ENCODE measurements around the gene NOXA1. TPM values are rescaled to one million over a fixed set of nuclear protein-coding genes. Genes with fewer than 3 reads are reported as not detected.
"Not testable (repeated sequence)": the region's sequence is repeated elsewhere in the genome, so short reads cannot be mapped to it uniquely, and the experiment has no call there.

The NOXA1 gene
- total RNA-seq, 3 donors from 2014 or later = 2.9 to 13.8 (median 4.6) TPM

- Histone ChIP-seq H3K27me3 (no peaks in the 10 kb centered on the region), H3K4me1 (no peaks in the 10 kb centered on the region), H3K36me3 (no peaks in the 10 kb centered on the region), H3K9me3 (no peaks in the 10 kb centered on the region), H3K27ac (no peak overlapping the region), H3K4me3 (no peak overlapping the region)
- no peak for DNase-seq (ENCODE audit: low spot score in 2 of 2)
- intact Hi-C loops (cut with DNase I; ENCODE audit: low total_unique reads) = no loop called here
- no peak for TF ChIP-seq POLR2A (IDR thresholded peaks at IDR 0.05)
- TF ChIP-seq CTCF (IDR thresholded peaks at IDR 0.05) = no peak
- no peak for TF ChIP-seq POLR2AphosphoS5 (IDR thresholded peaks at IDR 0.05)
These were observed 42.0 kb downstream of the NOXA1 start for GRCh38 chr9:137465000-137465719.

- no peak for DNase-seq (ENCODE audit: low spot score in 2 of 2)
- H3K27ac ChIP-seq = no peak overlapping the region
- no peaks in the 10 kb centered on the region for H3K36me3 ChIP-seq
- H3K9me3 ChIP-seq = no peaks in the 10 kb centered on the region
- intact Hi-C loops (cut with DNase I; ENCODE audit: low total_unique reads) = no loop called here
- no peaks in the 10 kb centered on the region for H3K27me3 ChIP-seq
- no peaks in the 10 kb centered on the region for H3K4me1 ChIP-seq
- no peak overlapping the region for H3K4me3 ChIP-seq
- no peak for TF ChIP-seq POLR2A (IDR thresholded peaks at IDR 0.05)
- TF ChIP-seq POLR2AphosphoS5 (IDR thresholded peaks at IDR 0.05) = no peak
- TF ChIP-seq CTCF (IDR thresholded peaks at IDR 0.05) = no peak
These were observed 42.7 kb downstream of the NOXA1 start for GRCh38 chr9:137465720-137466388.

GRCh38 chr9:137466389-137467085, 43.3 kb downstream of the NOXA1 start:
- intact Hi-C loops (cut with DNase I; ENCODE audit: low total_unique reads); H3K27ac ChIP-seq; H3K4me1 ChIP-seq; DNase-seq (ENCODE audit: low spot score in 2 of 2); H3K9me3 ChIP-seq; H3K27me3 ChIP-seq; H3K36me3 ChIP-seq; H3K4me3 ChIP-seq: not testable (repeated sequence)

GRCh38 chr9:137467161-137467581, 44.0 kb downstream of the NOXA1 start:
- Histone ChIP-seq H3K27me3 (no peaks in the 10 kb centered on the region), H3K36me3 (no peaks in the 10 kb centered on the region), H3K9me3 (no peaks in the 10 kb centered on the region), H3K4me1 (no peaks in the 10 kb centered on the region), H3K4me3 (no peak overlapping the region), H3K27ac (no peak overlapping the region)
- no peak for DNase-seq (ENCODE audit: low spot score in 2 of 2)
- TF ChIP-seq POLR2AphosphoS5 (IDR thresholded peaks at IDR 0.05) (no peak), POLR2A (IDR thresholded peaks at IDR 0.05) (no peak), CTCF (IDR thresholded peaks at IDR 0.05) (no peak)
- intact Hi-C loops (cut with DNase I; ENCODE audit: low total_unique reads) = no loop called here

- Histone ChIP-seq H3K36me3 (no peaks in the 10 kb centered on the region), H3K27ac (no peak overlapping the region), H3K4me1 (no peaks in the 10 kb centered on the region), H3K9me3 (no peaks in the 10 kb centered on the region), H3K27me3 (no peaks in the 10 kb centered on the region), H3K4me3 (no peak overlapping the region)
- intact Hi-C loops (cut with DNase I; ENCODE audit: low total_unique reads) = no loop called here
- TF ChIP-seq CTCF (IDR thresholded peaks at IDR 0.05) (no peak), POLR2A (IDR thresholded peaks at IDR 0.05) (no peak), POLR2AphosphoS5 (IDR thresholded peaks at IDR 0.05) (no peak)
- DNase-seq (ENCODE audit: low spot score in 2 of 2) = no peak
These were observed 44.7 kb downstream of the NOXA1 start for GRCh38 chr9:137467896-137468295.
